ENCODE results near the gene TNRC18.
A peak's percentile ranks its signal among the peaks of the same experiment; 100 is the strongest.

Gene TNRC18

GRCh38 chr7:5396542-5396941, 27.1 kb downstream of the TNRC18 start:
- Histone ChIP-seq H3K14ac (ENCODE audit: low read length) (peak overlapping the region; percentile 44), H3K4ac (ENCODE audit: low read depth, low read length) (peak overlapping the region; percentile 49), H3K4me1 (ENCODE audit: control insufficient read depth in 1 of 2, insufficient read depth in 2 of 2, low read length in 2 of 2) (peaks cover 5 to 8% of the 10 kb centered on the region in 2 experiments), H2AK5ac (ENCODE audit: low read length) (peak overlapping the region; percentile 28), H4K12ac (ENCODE audit: low read depth, low read length) (no peak overlapping the region), H3K79me2 (ENCODE audit: control insufficient read depth, insufficient read depth, low read length, poor library complexity) (peaks cover 8% of the 10 kb centered on the region), H2AFZ (ENCODE audit: insufficient read depth, low read length, poor library complexity) (no peak overlapping the region), H2BK5ac (ENCODE audit: low read depth, low read length, poor library complexity) (peak overlapping the region; percentile 32), H4K91ac (ENCODE audit: low read depth, low read length) (peak overlapping the region; percentile 65), H3K18ac (ENCODE audit: low read length) (peak overlapping the region; percentile 49), H3K4me3 (ENCODE audit: low read depth, low read length) (no peak overlapping the region), H3K27ac (ENCODE audit: low read depth, low read length) (peak overlapping the region; percentile 27), H3K27me3 (ENCODE audit: insufficient read depth, low read length) (no peaks in the 10 kb centered on the region), H2BK120ac (ENCODE audit: insufficient read depth, low read length, poor library complexity) (peak overlapping the region; percentile 23), H3K9ac (ENCODE audit: low read length) (no peak overlapping the region), H3K4me2 (ENCODE audit: low read length) (no peak overlapping the region), H3K79me1 (ENCODE audit: low read length) (peaks cover 9% of the 10 kb centered on the region), H2BK12ac (ENCODE audit: low read length) (no peak overlapping the region), H4K8ac (ENCODE audit: low read depth, low read length) (peak overlapping the region; percentile 64), H3K9me3 (ENCODE audit: insufficient read depth, low read depth, low read length) (no peaks in the 10 kb centered on the region), H3K23ac (ENCODE audit: low read length) (no peak overlapping the region), H3K36me3 (ENCODE audit: control insufficient read depth in 1 of 2, insufficient read depth in 2 of 2, low read length in 2 of 2) (peaks cover 26% of the 10 kb centered on the region in 2 experiments)
- DNase-seq, result peak; percentile 24 to 55
- no CpG with 5 or more reads among the region's 6 CpGs for WGBS (ENCODE audit: extremely low coverage, insufficient coverage, insufficient read length)

- Histone ChIP-seq H3K4ac (ENCODE audit: low read depth, low read length) (no peak overlapping the region), H2BK5ac (ENCODE audit: low read depth, low read length, poor library complexity) (no peak overlapping the region), H2BK12ac (ENCODE audit: low read length) (no peak overlapping the region), H3K9ac (ENCODE audit: low read length) (no peak overlapping the region), H4K12ac (ENCODE audit: low read depth, low read length) (no peak overlapping the region), H3K27ac (ENCODE audit: low read depth, low read length) (no peak overlapping the region), H3K18ac (ENCODE audit: low read length) (no peak overlapping the region), H3K36me3 (ENCODE audit: control insufficient read depth in 1 of 2, insufficient read depth in 2 of 2, low read length in 2 of 2) (peaks cover 32 to 33% of the 10 kb centered on the region in 2 experiments), H3K79me2 (ENCODE audit: control insufficient read depth, insufficient read depth, low read length, poor library complexity) (peaks cover 8% of the 10 kb centered on the region), H3K27me3 (ENCODE audit: insufficient read depth, low read length) (no peaks in the 10 kb centered on the region), H3K79me1 (ENCODE audit: low read length) (peaks cover 9% of the 10 kb centered on the region), H2AK5ac (ENCODE audit: low read length) (no peak overlapping the region), H3K9me3 (ENCODE audit: insufficient read depth, low read depth, low read length) (no peaks in the 10 kb centered on the region), H2AFZ (ENCODE audit: insufficient read depth, low read length, poor library complexity) (no peak overlapping the region), H4K91ac (ENCODE audit: low read depth, low read length) (no peak overlapping the region), H3K4me3 (ENCODE audit: low read depth, low read length) (no peak overlapping the region), H3K23ac (ENCODE audit: low read length) (no peak overlapping the region), H4K8ac (ENCODE audit: low read depth, low read length) (no peak overlapping the region), H3K4me2 (ENCODE audit: low read length) (no peak overlapping the region), H3K14ac (ENCODE audit: low read length) (no peak overlapping the region), H2BK120ac (ENCODE audit: insufficient read depth, low read length, poor library complexity) (no peak overlapping the region), H3K4me1 (ENCODE audit: control insufficient read depth in 1 of 2, insufficient read depth in 2 of 2, low read length in 2 of 2) (peaks cover 5 to 8% of the 10 kb centered on the region in 2 experiments)
- WGBS (ENCODE audit: extremely low coverage, insufficient coverage, insufficient read length), result no CpG with 5 or more reads among the region's 15 CpGs
- no peak for DNase-seq
These were observed 28.4 kb downstream of the TNRC18 start for GRCh38 chr7:5395246-5395645.

- H3K4me3 ChIP-seq (ENCODE audit: low read depth, low read length), result no peak overlapping the region
- no peak overlapping the region for H3K18ac ChIP-seq (ENCODE audit: low read length)
- no peak overlapping the region for H4K91ac ChIP-seq (ENCODE audit: low read depth, low read length)
- H4K12ac ChIP-seq (ENCODE audit: low read depth, low read length), result no peak overlapping the region
- H3K23ac ChIP-seq (ENCODE audit: low read length), result no peak overlapping the region
- no peak overlapping the region for H4K8ac ChIP-seq (ENCODE audit: low read depth, low read length)
- H3K36me3 ChIP-seq (ENCODE audit: control insufficient read depth in 1 of 2, insufficient read depth in 2 of 2, low read length in 2 of 2), result peaks cover 40% of the 10 kb centered on the region in 2 experiments
- peaks cover 9% of the 10 kb centered on the region for H3K79me1 ChIP-seq (ENCODE audit: low read length)
- peaks cover 5 to 8% of the 10 kb centered on the region in 2 experiments for H3K4me1 ChIP-seq (ENCODE audit: control insufficient read depth in 1 of 2, insufficient read depth in 2 of 2, low read length in 2 of 2)
- H2BK12ac ChIP-seq (ENCODE audit: low read length), result no peak overlapping the region
- no peak overlapping the region for H3K27ac ChIP-seq (ENCODE audit: low read depth, low read length)
- H3K4me2 ChIP-seq (ENCODE audit: low read length), result no peak overlapping the region
- no peak overlapping the region for H2BK120ac ChIP-seq (ENCODE audit: insufficient read depth, low read length, poor library complexity)
- H2AFZ ChIP-seq (ENCODE audit: insufficient read depth, low read length, poor library complexity), result no peak overlapping the region
- H2AK5ac ChIP-seq (ENCODE audit: low read length), result no peak overlapping the region
- H3K4ac ChIP-seq (ENCODE audit: low read depth, low read length), result no peak overlapping the region
- WGBS (ENCODE audit: extremely low coverage, insufficient coverage, insufficient read length), result no CpG with 5 or more reads among the region's 33 CpGs
- no peak for DNase-seq
- no peak overlapping the region for H3K9ac ChIP-seq (ENCODE audit: low read length)
- H3K27me3 ChIP-seq (ENCODE audit: insufficient read depth, low read length), result no peaks in the 10 kb centered on the region
- no peaks in the 10 kb centered on the region for H3K9me3 ChIP-seq (ENCODE audit: insufficient read depth, low read depth, low read length)
- H2BK5ac ChIP-seq (ENCODE audit: low read depth, low read length, poor library complexity), result no peak overlapping the region
- H3K14ac ChIP-seq (ENCODE audit: low read length), result no peak overlapping the region
- H3K79me2 ChIP-seq (ENCODE audit: control insufficient read depth, insufficient read depth, low read length, poor library complexity), result peaks cover 8% of the 10 kb centered on the region
These were observed 29.1 kb downstream of the TNRC18 start for GRCh38 chr7:5394264-5395105.

GRCh38 chr7:5393748-5394147, 29.9 kb downstream of the TNRC18 start:
- Histone ChIP-seq H4K12ac (ENCODE audit: low read depth, low read length) (no peak overlapping the region), H2AFZ (ENCODE audit: insufficient read depth, low read length, poor library complexity) (no peak overlapping the region), H4K8ac (ENCODE audit: low read depth, low read length) (no peak overlapping the region), H3K27me3 (ENCODE audit: insufficient read depth, low read length) (no peaks in the 10 kb centered on the region), H3K9ac (ENCODE audit: low read length) (no peak overlapping the region), H3K36me3 (ENCODE audit: control insufficient read depth in 1 of 2, insufficient read depth in 2 of 2, low read length in 2 of 2) (peaks cover 45 to 47% of the 10 kb centered on the region in 2 experiments), H3K79me1 (ENCODE audit: low read length) (peaks cover 9% of the 10 kb centered on the region), H2BK12ac (ENCODE audit: low read length) (no peak overlapping the region), H3K18ac (ENCODE audit: low read length) (no peak overlapping the region), H3K27ac (ENCODE audit: low read depth, low read length) (no peak overlapping the region), H2BK120ac (ENCODE audit: insufficient read depth, low read length, poor library complexity) (no peak overlapping the region), H3K4me1 (ENCODE audit: control insufficient read depth in 1 of 2, insufficient read depth in 2 of 2, low read length in 2 of 2) (peaks cover 5 to 8% of the 10 kb centered on the region in 2 experiments), H3K79me2 (ENCODE audit: control insufficient read depth, insufficient read depth, low read length, poor library complexity) (peaks cover 8% of the 10 kb centered on the region), H2AK5ac (ENCODE audit: low read length) (no peak overlapping the region), H3K4ac (ENCODE audit: low read depth, low read length) (no peak overlapping the region), H4K91ac (ENCODE audit: low read depth, low read length) (no peak overlapping the region), H3K4me2 (ENCODE audit: low read length) (no peak overlapping the region), H3K4me3 (ENCODE audit: low read depth, low read length) (no peak overlapping the region), H2BK5ac (ENCODE audit: low read depth, low read length, poor library complexity) (no peak overlapping the region), H3K14ac (ENCODE audit: low read length) (no peak overlapping the region), H3K23ac (ENCODE audit: low read length) (no peak overlapping the region), H3K9me3 (ENCODE audit: insufficient read depth, low read depth, low read length) (no peaks in the 10 kb centered on the region)
- no CpG with 5 or more reads among the region's 8 CpGs for WGBS (ENCODE audit: extremely low coverage, insufficient coverage, insufficient read length)
- DNase-seq, result no peak
